SU-DHL-6 (cell line): ENCODE results near the gene KRT6A.

Experiments
- CTCF ChIP-seq: fragments of 200-600 bp; sonication (generic); IDR thresholded peaks from one replicate; pipeline ENCODE4 v1.5.1; 2017; ENCODE audit warnings: antibody characterized with exemption, mild to moderate bottlenecking, low read length, moderate library complexity; ENCODE audit not compliant: insufficient read depth, poor library complexity, severe bottlenecking
- EZH2phosphoT487 ChIP-seq: fragments of 200-600 bp; sonication (generic), shearing (Covaris generic); conservative IDR thresholded peaks from 2 replicates; pipeline ENCODE4 v1.6.1; 2018; ENCODE audit warnings: mild to moderate bottlenecking, antibody characterized with exemption, low read length, moderate library complexity, mixed read lengths

DNA sequence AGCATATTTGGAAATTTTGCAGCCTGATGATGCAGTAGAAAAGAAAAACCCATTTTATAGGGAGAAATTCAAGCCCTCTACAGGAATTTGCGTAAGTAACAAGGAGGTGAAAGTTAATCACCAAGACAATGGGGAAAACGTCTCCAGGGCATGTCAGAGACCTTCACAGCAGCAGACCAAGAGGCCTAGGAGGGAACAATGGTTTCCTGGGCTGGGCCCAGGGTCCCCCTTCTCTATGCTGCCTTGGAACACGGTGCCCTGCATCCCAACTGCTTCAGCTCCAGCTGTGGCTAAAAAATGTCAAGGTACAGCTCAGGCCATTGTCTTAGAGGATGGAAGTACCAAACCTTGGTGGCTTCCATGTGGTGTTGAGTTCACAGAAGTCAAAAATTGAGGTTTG lies 13.0 kb downstream of the KRT6A start:
- TF ChIP-seq CTCF (no peak), EZH2phosphoT487 (no peak)
